MCF 10A (cell line): ENCODE measurements around the gene DNMT3B. TPM values are rescaled to one million over a fixed set of nuclear protein-coding genes. Genes with fewer than 3 reads are reported as not detected.
"Not testable (repeated sequence)": the region's sequence is repeated elsewhere in the genome, so short reads cannot be mapped to it uniquely, and the experiment has no call there.

Experiments used
- BruUV-seq: library from RNA; stranded (reverse); fragments of 400-500 nt; replicated peaks from 2 replicates; lab custom pipeline; 2021; lab: Mats Ljungman, UMichigan
- CTCF ChIA-PET: fragments of 300-600 bp; sonication (Branson Sonifier 250); formaldehyde crosslinking; extraction: SDS; loops from one replicate; lab custom pipeline; 2021; ENCODE audit warnings: antibody characterized with exemption, inconsistent platforms; lab: Yijun Ruan, JAX
- POLR2A ChIA-PET: fragments of 300-600, 350-650 bp; sonication (Branson Sonifier 250); formaldehyde crosslinking; extraction: SDS; loops from one replicate; lab custom pipeline; 2020; ENCODE audit warnings: antibody characterized with exemption, inconsistent platforms; lab: Yijun Ruan, JAX
- DNase-seq: peaks from one replicate; pipeline ENCODE4 v3.0.0-alpha.2; 2018; ENCODE audit not compliant: unreplicated experiment
- H3K27ac Mint-ChIP-seq: one replicate; pipeline ENCODE4 v1.8.0; 2022; ENCODE audit warnings: mild to moderate bottlenecking, low read depth, mixed read lengths; ENCODE audit not compliant: unreplicated experiment
- H3K27me3 Mint-ChIP-seq: one replicate; pipeline ENCODE4 v1.8.0; 2022; ENCODE audit warnings: mixed read lengths; ENCODE audit not compliant: insufficient read depth, unreplicated experiment
- H3K36me3 Mint-ChIP-seq: one replicate; pipeline ENCODE4 v1.8.0; 2022; ENCODE audit warnings: mild to moderate bottlenecking, moderate library complexity, mixed read lengths; ENCODE audit not compliant: insufficient read depth, unreplicated experiment
- H3K4me1 Mint-ChIP-seq: one replicate; pipeline ENCODE4 v1.8.0; 2022; ENCODE audit warnings: mixed read lengths; ENCODE audit not compliant: insufficient read depth, unreplicated experiment
- H3K4me3 Mint-ChIP-seq: one replicate; pipeline ENCODE4 v1.8.0; 2022; ENCODE audit warnings: mild to moderate bottlenecking, moderate library complexity, mixed read lengths; ENCODE audit not compliant: unreplicated experiment
- H3K9me3 Mint-ChIP-seq: one replicate; pipeline ENCODE4 v1.8.0; 2022; ENCODE audit warnings: mixed read lengths; ENCODE audit not compliant: unreplicated experiment
- intact Hi-C: fragments of 100-400 bp; cut with micrococcal nuclease; formaldehyde crosslinking; loops from 2 replicates; pipeline ENCODE4 v1.14.1; 2022
- total RNA-seq: library from RNA; stranded (reverse); gene quantifications from 2 replicates; pipeline ENCODE4 v1.2.3, GENCODE V29; 2022
- TF ChIP-seq, protein P1 (sequence below): fragments of 200-600 bp; IDR thresholded peaks from one replicate; pipeline ENCODE4 v1.8.0; 2022; ENCODE audit warnings: antibody characterized with exemption, mild to moderate bottlenecking; ENCODE audit not compliant: unreplicated experiment

The DNMT3B gene
- total RNA-seq, 1 experiment from 2014 or later, result 1.3 TPM

DNA sequence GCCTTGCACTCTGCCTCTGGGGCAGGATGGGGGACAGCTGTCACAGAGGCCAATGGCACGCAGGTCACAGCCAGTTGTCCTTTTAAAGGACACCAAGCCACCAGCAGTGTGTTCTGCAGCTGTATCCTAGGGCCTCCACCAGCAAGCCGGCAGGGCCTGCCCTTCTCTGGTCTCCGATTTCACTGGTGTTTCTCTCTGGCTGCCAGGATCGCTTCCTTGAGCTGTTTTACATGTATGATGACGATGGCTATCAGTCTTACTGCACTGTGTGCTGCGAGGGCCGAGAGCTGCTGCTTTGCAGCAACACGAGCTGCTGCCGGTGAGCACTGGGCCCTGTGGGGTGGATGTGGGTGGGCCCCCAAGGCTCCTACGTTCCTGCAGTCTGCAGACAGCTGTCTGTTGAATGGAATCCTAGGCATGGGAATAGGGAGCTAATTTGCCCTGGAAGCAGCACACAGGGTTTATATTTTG lies 34.8 kb downstream of the DNMT3B start:
- no peaks in the 10 kb centered on the region for H3K36me3 Mint-ChIP-seq
- intact Hi-C loops, result no loop called here

DNA sequence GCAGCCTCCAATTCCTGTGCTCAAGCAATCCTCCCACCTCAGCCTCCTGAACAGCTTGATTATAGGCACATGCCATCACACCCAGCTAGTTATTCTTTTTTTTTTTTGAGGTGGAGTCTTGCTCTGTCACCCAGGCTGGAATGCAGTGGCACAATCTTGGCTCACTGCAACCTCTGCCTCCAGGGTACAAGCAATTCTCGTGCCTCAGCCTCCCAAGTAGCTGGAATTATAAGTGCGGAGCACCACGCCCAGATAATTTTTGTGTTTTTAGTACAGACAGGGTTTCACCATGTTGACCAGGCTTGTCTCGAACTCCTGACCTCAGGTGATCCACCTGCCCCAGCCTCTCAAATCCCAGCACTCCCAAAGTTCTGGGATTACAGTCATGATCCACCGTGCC lies 35.4 kb downstream of the DNMT3B start:
- H3K36me3 Mint-ChIP-seq, H3K4me1 Mint-ChIP-seq, intact Hi-C loops, H3K27ac Mint-ChIP-seq, DNase-seq, H3K4me3 Mint-ChIP-seq, H3K27me3 Mint-ChIP-seq, BruUV-seq, H3K9me3 Mint-ChIP-seq: not testable (repeated sequence)
- ChIA-PET CTCF (interaction anchor here (0.6 to 1.7 kb wide), 7 partner anchors 9 to 297 kb away, joined by 3 to 10 read pairs (median 4); no protein-coding TSS in a partner anchor), POLR2A (interaction anchor here (0.6 to 1.1 kb wide), 3 partner anchors 22 to 602 kb away, joined by 3 to 5 read pairs (median 3); partner anchors contain the start of gene MAPRE1)

More for the DNA sequence above, 34.8 kb downstream of the DNMT3B start:
- ChIA-PET POLR2A (interaction anchor here (0.6 to 1.0 kb wide), 2 partner anchors 23 to 602 kb away, joined by 3 to 5 read pairs; partner anchors contain the start of gene MAPRE1), CTCF (interaction anchor here (0.6 to 1.7 kb wide), 9 partner anchors 10 to 298 kb away, joined by 3 to 10 read pairs (median 4); partner anchors contain the start of gene MAPRE1)
- no peaks in the 10 kb centered on the region for H3K4me1 Mint-ChIP-seq
- no TSS peak for BruUV-seq
- no peaks in the 10 kb centered on the region for H3K27me3 Mint-ChIP-seq
- no peaks in the 10 kb centered on the region for H3K9me3 Mint-ChIP-seq
- no peak for DNase-seq
- TF ChIP-seq, protein P1, sequence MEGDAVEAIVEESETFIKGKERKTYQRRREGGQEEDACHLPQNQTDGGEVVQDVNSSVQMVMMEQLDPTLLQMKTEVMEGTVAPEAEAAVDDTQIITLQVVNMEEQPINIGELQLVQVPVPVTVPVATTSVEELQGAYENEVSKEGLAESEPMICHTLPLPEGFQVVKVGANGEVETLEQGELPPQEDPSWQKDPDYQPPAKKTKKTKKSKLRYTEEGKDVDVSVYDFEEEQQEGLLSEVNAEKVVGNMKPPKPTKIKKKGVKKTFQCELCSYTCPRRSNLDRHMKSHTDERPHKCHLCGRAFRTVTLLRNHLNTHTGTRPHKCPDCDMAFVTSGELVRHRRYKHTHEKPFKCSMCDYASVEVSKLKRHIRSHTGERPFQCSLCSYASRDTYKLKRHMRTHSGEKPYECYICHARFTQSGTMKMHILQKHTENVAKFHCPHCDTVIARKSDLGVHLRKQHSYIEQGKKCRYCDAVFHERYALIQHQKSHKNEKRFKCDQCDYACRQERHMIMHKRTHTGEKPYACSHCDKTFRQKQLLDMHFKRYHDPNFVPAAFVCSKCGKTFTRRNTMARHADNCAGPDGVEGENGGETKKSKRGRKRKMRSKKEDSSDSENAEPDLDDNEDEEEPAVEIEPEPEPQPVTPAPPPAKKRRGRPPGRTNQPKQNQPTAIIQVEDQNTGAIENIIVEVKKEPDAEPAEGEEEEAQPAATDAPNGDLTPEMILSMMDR, result no peak
- H3K27ac Mint-ChIP-seq, result no peak overlapping the region
- no peak overlapping the region for H3K4me3 Mint-ChIP-seq

DNA sequence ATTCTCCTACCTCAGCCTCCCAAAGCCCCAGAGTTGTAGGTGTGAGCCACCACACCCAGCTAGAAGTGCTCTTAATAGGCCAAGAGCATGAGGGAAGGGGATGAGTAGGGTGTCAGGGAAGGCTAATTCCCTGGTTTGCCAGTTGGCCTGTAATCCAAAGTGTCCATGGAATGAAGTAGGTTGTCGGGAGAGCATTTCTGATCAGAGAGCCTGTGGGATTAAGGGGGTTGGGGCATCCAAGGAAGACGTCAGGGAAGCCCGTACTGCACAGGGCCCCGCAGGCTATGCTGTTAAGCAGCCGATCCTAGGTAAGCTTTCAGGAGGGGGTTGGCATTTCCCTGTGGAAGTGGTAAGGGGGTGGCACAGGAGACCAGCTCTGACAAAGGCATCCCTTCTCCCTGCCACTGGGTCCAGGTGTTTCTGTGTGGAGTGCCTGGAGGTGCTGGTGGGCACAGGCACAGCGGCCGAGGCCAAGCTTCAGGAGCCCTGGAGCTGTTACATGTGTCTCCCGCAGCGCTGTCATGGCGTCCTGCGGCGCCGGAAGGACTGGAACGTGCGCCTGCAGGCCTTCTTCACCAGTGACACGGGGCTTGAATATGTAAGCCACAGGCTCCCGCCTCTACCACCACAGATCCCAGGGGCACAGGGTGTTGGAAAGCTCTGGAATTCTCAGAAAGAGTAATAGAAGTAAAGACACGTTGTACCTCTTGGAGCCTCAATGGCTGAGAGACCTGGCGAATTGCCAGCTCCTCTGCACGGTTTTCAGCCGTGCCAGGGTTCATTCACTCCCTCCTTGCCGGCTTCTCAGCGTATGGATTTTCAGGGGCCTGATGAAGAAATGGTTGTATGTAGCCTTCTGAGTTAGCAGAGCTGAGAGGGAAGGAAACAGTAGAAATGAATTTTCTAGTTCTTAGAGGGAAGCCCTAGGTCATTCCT lies 36.1 kb downstream of the DNMT3B start:
- Mint-ChIP-seq H3K27me3 (no peaks in the 10 kb centered on the region), H3K36me3 (no peaks in the 10 kb centered on the region), H3K9me3 (no peaks in the 10 kb centered on the region), H3K4me1 (no peaks in the 10 kb centered on the region), H3K27ac (no peak overlapping the region), H3K4me3 (no peak overlapping the region)
- TF ChIP-seq, protein P1, result no peak
- DNase-seq, result no peak
- intact Hi-C loops, result no loop called here
- ChIA-PET CTCF (interaction anchor here (0.7 to 1.8 kb wide), 6 partner anchors 10 to 124 kb away, joined by 4 to 5 read pairs (median 4); partner anchors contain the start of gene C20orf203), POLR2A (interaction anchor here (0.9 to 1.1 kb wide), 3 partner anchors 21 to 24 kb away, joined by 3 to 5 read pairs (median 5); partner anchors contain the start of gene MAPRE1)
- no TSS peak for BruUV-seq

DNA sequence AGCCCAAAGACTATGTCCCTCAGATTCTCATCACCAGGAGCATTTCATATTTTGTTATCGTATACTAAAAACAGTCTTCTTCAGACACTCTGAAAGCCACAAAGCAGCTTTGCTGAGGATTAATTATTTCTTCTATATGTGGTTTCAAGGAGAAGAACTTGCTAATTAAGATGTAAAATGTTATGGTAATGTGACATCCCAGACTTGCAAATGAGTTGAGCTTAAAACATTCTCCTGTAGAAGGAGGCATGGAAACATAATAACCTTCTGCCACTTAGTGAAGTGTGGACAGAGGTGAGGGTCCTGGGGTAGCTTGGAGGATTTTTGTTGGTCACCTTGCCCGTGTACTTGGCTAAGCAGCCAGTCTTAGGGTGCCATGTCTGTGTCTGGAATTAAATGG lies 40.9 kb downstream of the DNMT3B start:
- TF ChIP-seq, protein P1, result no peak
- Mint-ChIP-seq H3K4me3 (no peak overlapping the region), H3K9me3 (no peaks in the 10 kb centered on the region), H3K4me1 (peaks cover 6% of the 10 kb centered on the region), H3K27me3 (no peaks in the 10 kb centered on the region), H3K36me3 (peaks cover 6% of the 10 kb centered on the region), H3K27ac (no peak overlapping the region)
- no peak for DNase-seq
- POLR2A ChIA-PET, result no interaction called here
- intact Hi-C loops, result no loop called here
- CTCF ChIA-PET, result interaction anchor here (0.5 to 4.6 kb wide), 3 partner anchors 13 to 129 kb away, joined by 3 to 31 read pairs (median 5); no protein-coding TSS in a partner anchor
- no TSS peak for BruUV-seq
